ENCODE measurements around the gene ZFYVE9.

GRCh38 chr1:52355436-52355835 lies 213.5 kb downstream of the ZFYVE9 start:
- TF ChIP-seq, protein P1, sequence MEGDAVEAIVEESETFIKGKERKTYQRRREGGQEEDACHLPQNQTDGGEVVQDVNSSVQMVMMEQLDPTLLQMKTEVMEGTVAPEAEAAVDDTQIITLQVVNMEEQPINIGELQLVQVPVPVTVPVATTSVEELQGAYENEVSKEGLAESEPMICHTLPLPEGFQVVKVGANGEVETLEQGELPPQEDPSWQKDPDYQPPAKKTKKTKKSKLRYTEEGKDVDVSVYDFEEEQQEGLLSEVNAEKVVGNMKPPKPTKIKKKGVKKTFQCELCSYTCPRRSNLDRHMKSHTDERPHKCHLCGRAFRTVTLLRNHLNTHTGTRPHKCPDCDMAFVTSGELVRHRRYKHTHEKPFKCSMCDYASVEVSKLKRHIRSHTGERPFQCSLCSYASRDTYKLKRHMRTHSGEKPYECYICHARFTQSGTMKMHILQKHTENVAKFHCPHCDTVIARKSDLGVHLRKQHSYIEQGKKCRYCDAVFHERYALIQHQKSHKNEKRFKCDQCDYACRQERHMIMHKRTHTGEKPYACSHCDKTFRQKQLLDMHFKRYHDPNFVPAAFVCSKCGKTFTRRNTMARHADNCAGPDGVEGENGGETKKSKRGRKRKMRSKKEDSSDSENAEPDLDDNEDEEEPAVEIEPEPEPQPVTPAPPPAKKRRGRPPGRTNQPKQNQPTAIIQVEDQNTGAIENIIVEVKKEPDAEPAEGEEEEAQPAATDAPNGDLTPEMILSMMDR (conservative IDR thresholded peaks at IDR 0.05 in 1 of 2, IDR thresholded peaks at IDR 0.05 in 1 of 2; ENCODE audit: low read depth in 1 of 2, low read length in 2 of 2), result no peak
- TF ChIP-seq EZH2 (IDR thresholded peaks at IDR 0.05; ENCODE audit: low read length, missing control alignments), result no peak
